ENCODE data around the gene ELK4. TPM values are rescaled to one million over a fixed set of nuclear protein-coding genes. Genes with fewer than 3 reads are reported as not detected.

ELK4 gene
- total and polyA plus RNA-seq, 10 donors: 8.5 to 109 (median 53.5) TPM

GRCh38 chr1:205678286-205679111 is 46.7 kb upstream of the ELK4 start:
- peak overlapping the region; percentile 13 to 95 (median 75) for H3K4me3 ChIP-seq
- H3K36me3 ChIP-seq: no peaks in the 10 kb centered on the region
- H3K4me1 ChIP-seq: peaks cover 9 to 74% (median 44%) of the 10 kb centered on the region in 6 donors
- intact Hi-C loops (cut with DNase I; ENCODE audit: low total_unique reads): no loop called here
- peaks cover 0 to 28% (median 3%) of the 10 kb centered on the region in 7 donors for H3K27me3 ChIP-seq (replicated peaks in 1 of 7)
- no peak for DNase-seq
- 43 to 52% (median 47%) methylated on average over 10 of the region's 10 CpGs for WGBS, 5 donors
- TF ChIP-seq POLR2A (IDR thresholded peaks at IDR 0.05): no peak
- no peak for TF ChIP-seq CTCF (IDR thresholded peaks at IDR 0.05 in 8 of 11, conservative IDR thresholded peaks at IDR 0.05 in 3 of 11)
- no peak for TF ChIP-seq POLR2AphosphoS5 (IDR thresholded peaks at IDR 0.05)
- peak overlapping the region in 7 of 8 donors; percentile 47 to 78 (median 69) for H3K27ac ChIP-seq
- H3K9me3 ChIP-seq: no peaks in the 10 kb centered on the region

GRCh38 chr1:205677167-205677566 is 45.4 kb upstream of the ELK4 start:
- TF ChIP-seq POLR2AphosphoS5 (IDR thresholded peaks at IDR 0.05) (no peak), CTCF (IDR thresholded peaks at IDR 0.05 in 8 of 11, conservative IDR thresholded peaks at IDR 0.05 in 3 of 11) (no peak), POLR2A (IDR thresholded peaks at IDR 0.05) (no peak)
- Histone ChIP-seq H3K27me3 (replicated peaks in 1 of 7) (peaks cover 0 to 28% (median 3%) of the 10 kb centered on the region in 7 donors), H3K27ac (peak overlapping the region in 6 of 8 donors; percentile 42 to 78 (median 63)), H3K4me3 (no peak overlapping the region), H3K4me1 (peaks cover 9 to 87% (median 48%) of the 10 kb centered on the region in 6 donors), H3K9me3 (no peaks in the 10 kb centered on the region), H3K36me3 (no peaks in the 10 kb centered on the region)
- intact Hi-C loops (cut with DNase I; ENCODE audit: low total_unique reads): no loop called here
- WGBS, 5 donors: 35 to 61% (median 45%) methylated on average over 5 of the region's 5 CpGs
- no peak for DNase-seq

GRCh38 chr1:205676597-205676996 is 44.8 kb upstream of the ELK4 start:
- Histone ChIP-seq H3K9me3 (no peaks in the 10 kb centered on the region), H3K27me3 (replicated peaks in 1 of 7) (peaks cover 0 to 28% (median 3%) of the 10 kb centered on the region in 7 donors), H3K4me1 (peaks cover 9 to 93% (median 52%) of the 10 kb centered on the region in 6 donors), H3K27ac (peak overlapping the region in 4 of 8 donors; percentile 42 to 78 (median 74)), H3K4me3 (no peak overlapping the region), H3K36me3 (no peaks in the 10 kb centered on the region)
- DNase-seq: no peak
- TF ChIP-seq POLR2AphosphoS5 (IDR thresholded peaks at IDR 0.05) (no peak), POLR2A (IDR thresholded peaks at IDR 0.05) (no peak), CTCF (IDR thresholded peaks at IDR 0.05 in 8 of 11, conservative IDR thresholded peaks at IDR 0.05 in 3 of 11) (no peak)
- WGBS, 5 donors: 65 to 88% (median 69%) methylated on average over 3 of the region's 3 CpGs
- intact Hi-C loops (cut with DNase I; ENCODE audit: low total_unique reads): no loop called here

- TF ChIP-seq POLR2AphosphoS5 (IDR thresholded peaks at IDR 0.05) (no peak), POLR2A (IDR thresholded peaks at IDR 0.05) (no peak), CTCF (IDR thresholded peaks at IDR 0.05 in 8 of 11, conservative IDR thresholded peaks at IDR 0.05 in 3 of 11) (no peak)
- Histone ChIP-seq H3K27me3 (replicated peaks in 1 of 7) (peaks cover 0 to 22% (median 3%) of the 10 kb centered on the region in 7 donors), H3K4me1 (peaks cover 12 to 95% (median 57%) of the 10 kb centered on the region in 6 donors), H3K9me3 (no peaks in the 10 kb centered on the region), H3K4me3 (no peak overlapping the region), H3K27ac (peak overlapping the region in 5 of 8 donors; percentile 4 to 78 (median 42)), H3K36me3 (no peaks in the 10 kb centered on the region)
- 90 to 95% (median 91%) methylated on average over 4 to 5 of the region's 5 CpGs for WGBS, 5 donors
- no peak for DNase-seq
- intact Hi-C loops (cut with DNase I; ENCODE audit: low total_unique reads): no loop called here
Measured at GRCh38 chr1:205676002-205676401, 44.2 kb upstream of the ELK4 start.
